ENCODE measurements around the gene TMEM270.

- no peak for TF ChIP-seq CTCF (IDR thresholded peaks at IDR 0.05; ENCODE audit: insufficient read depth, low read length, poor library complexity, severe bottlenecking)
- TF ChIP-seq EZH2phosphoT487 (conservative IDR thresholded peaks at IDR 0.05; ENCODE audit: low read length), result no peak
These were observed 5.4 kb downstream of the TMEM270 start for GRCh38 chr7:73866446-73866767.
